K562 (cell line): Measurements from ENCODE around the gene IPO9. TPM values are rescaled to one million over a fixed set of nuclear protein-coding genes. Genes with fewer than 3 reads are reported as not detected.

Source experiments
- FOSL1 ChIP-seq: fragments of 200-800 bp; sonication (Bioruptor generic); conservative IDR thresholded peaks from 2 replicates; pipeline ENCODE4 v1.6.1; 2016; ENCODE audit warnings: missing genetic modification characterization, missing compliant biosample characterization
- FUS ChIP-seq: fragments of 200-400 bp; formaldehyde crosslinking; optimal IDR thresholded peaks from 2 replicates; pipeline ENCODE3; 2017; ENCODE audit warnings: low read depth, low read length
- HMG20A ChIP-seq: fragments of 450-650 bp; formaldehyde crosslinking; conservative IDR thresholded peaks from 2 replicates; pipeline ENCODE4 v1.4.0; 2020; ENCODE audit warnings: mild to moderate bottlenecking, mixed read lengths
- KLF13 ChIP-seq: fragments of 450-650 bp; IDR thresholded peaks from 2 replicates; pipeline ENCODE4 v1.6.1; 2016; ENCODE audit warnings: missing genetic modification characterization, low read depth, mild to moderate bottlenecking, missing compliant biosample characterization, moderate library complexity, borderline replicate concordance
- LEF1 ChIP-seq: fragments of 450-650 bp; IDR thresholded peaks from 2 replicates; pipeline ENCODE4 v1.6.1; 2016; ENCODE audit warnings: mild to moderate bottlenecking
- MAFF ChIP-seq: IDR thresholded peaks from 2 replicates; pipeline ENCODE4 v1.6.1; 2012; ENCODE audit warnings: low read length, improper control_type of control experiment
- NR2C2 ChIP-seq, 2 experiments: fragments of 200-800 bp in 1 of 2; sonication (Bioruptor generic) in 1 of 2; sonication (generic) in 1 of 2; formaldehyde crosslinking in 1 of 2; IDR thresholded peaks; 2 replicates each; pipeline versions ENCODE4 v1.6.1 to v1.8.0; 2016 to 2022; ENCODE audit warnings: mild to moderate bottlenecking in 1 of 2, missing compliant biosample characterization in 1 of 2, missing genetic modification characterization in 1 of 2, missing genetic modification reagents in 1 of 2
- OTX1 ChIP-seq: fragments of 450-650 bp; formaldehyde crosslinking; IDR thresholded peaks from 2 replicates; pipeline ENCODE4 v1.4.0; 2022; ENCODE audit warnings: mild to moderate bottlenecking
- SIX5 ChIP-seq, 2 experiments: IDR thresholded peaks; 2 replicates each; pipeline ENCODE4 v1.6.1; 2011; ENCODE audit warnings: low read length in 2 of 2, borderline replicate concordance in 1 of 2, low read depth in 1 of 2, mild to moderate bottlenecking in 1 of 2, moderate library complexity in 1 of 2; ENCODE audit not compliant: insufficient read depth in 1 of 2
- SMARCA4 ChIP-seq: fragments of 450-650 bp; IDR thresholded peaks from 2 replicates; pipeline ENCODE4 v1.6.1; 2016
- SMARCE1 ChIP-seq: fragments of 450-650 bp; IDR thresholded peaks from 2 replicates; pipeline ENCODE4 v1.7.1; 2016; ENCODE audit warnings: mild to moderate bottlenecking
- TCF3 ChIP-seq: sonication (generic); formaldehyde crosslinking; IDR thresholded peaks from 2 replicates; pipeline ENCODE4 v1.4.0; 2020; ENCODE audit warnings: mild to moderate bottlenecking, missing genetic modification reagents
- ZNF253 ChIP-seq: fragments of 250-450 bp; sonication (Bioruptor Pico); conservative IDR thresholded peaks from 2 replicates; pipeline ENCODE4 v1.6.1; 2021; ENCODE audit warnings: mild to moderate bottlenecking
- ZNF583 ChIP-seq: fragments of 250-450 bp; sonication (Bioruptor Pico); IDR thresholded peaks from 2 replicates; pipeline ENCODE4 v1.4.0; 2020
- polyA plus RNA-seq, 8 experiments: library from polyadenylated mRNA; depleted of rRNA in 4 of 8; stranded (reverse) in 5 of 8; unstranded in 3 of 8; fragments of >200 nt; fragmentation: Nextera tagmentation in 2 of 8; fragmentation: Illumina TruSeq in 1 of 8; extraction: Ambion mirVana in 2 of 8; extraction: Trizol in 1 of 8; gene quantifications; 2 replicates each; pipeline versions ENCODE4 v1.2.1 to v1.2.3, GENCODE V29; 2011 to 2014; ENCODE audit warnings: inconsistent platforms in 1 of 8, missing spikeins in 1 of 8
- total RNA-seq, 7 experiments: library from RNA; depleted of rRNA in 6 of 7; stranded (reverse); fragments of >200 nt in 6 of 7; fragmentation: Illumina TruSeq in 2 of 7; extraction: Trizol in 2 of 7; gene quantifications; 2 replicates each; pipeline versions ENCODE4 v1.2.1 to v1.2.3, GENCODE V29; 2011 to 2021; ENCODE audit warnings: low replicate concordance in 1 of 7
- TF ChIP-seq, protein P1 (sequence below): sonication (generic); formaldehyde crosslinking; IDR thresholded peaks from 2 replicates; pipeline ENCODE4 v1.8.0; 2022; ENCODE audit warnings: missing genetic modification reagents, mild to moderate bottlenecking, borderline replicate concordance
- TF ChIP-seq, protein P2 (sequence below): fragments of 450-650 bp; formaldehyde crosslinking; IDR thresholded peaks from 2 replicates; pipeline ENCODE4 v1.4.0; 2022; ENCODE audit warnings: missing genetic modification characterization
- TF ChIP-seq, protein P3 (sequence below): sonication (generic); formaldehyde crosslinking; IDR thresholded peaks from 2 replicates; pipeline ENCODE4 v1.8.1; 2023; ENCODE audit warnings: mild to moderate bottlenecking, missing genetic modification reagents, moderate library complexity
- TF ChIP-seq, protein P4 (sequence below), 2 experiments: fragments of 450-650 bp; IDR thresholded peaks; 2 replicates each; pipeline ENCODE4 v1.6.1; 2018; ENCODE audit warnings: mild to moderate bottlenecking in 2 of 2, low read depth in 1 of 2; ENCODE audit not compliant: partially characterized antibody in 2 of 2

The IPO9 gene
- total and polyA plus RNA-seq, 9 of the 15 experiments (the other 6 are each of a cell fraction or from before 2014, with no cell fraction given), result 27.9 to 78.6 (median 43.9) TPM

DNA sequence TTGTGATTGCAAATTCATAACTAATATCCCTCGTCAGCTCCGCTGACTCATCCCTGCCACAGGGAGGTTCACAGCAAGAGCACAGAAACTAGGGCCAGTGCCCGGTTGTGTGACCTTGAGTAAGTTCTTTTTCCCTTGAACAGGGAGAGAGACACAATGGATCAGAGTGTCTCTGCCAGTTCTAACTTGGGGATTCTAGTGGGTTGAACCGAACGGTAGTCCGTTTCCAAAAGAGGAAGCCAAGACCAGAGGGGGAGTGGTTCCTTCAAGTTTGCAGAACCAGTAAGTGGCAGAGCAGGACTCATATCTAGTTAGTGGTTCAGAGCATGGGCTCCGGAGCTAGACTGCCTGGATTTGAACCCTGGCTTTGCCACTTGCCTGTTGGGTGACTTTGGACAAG, 54.8 kb downstream of the IPO9 start (continued):
- TF ChIP-seq FUS, result no peak
- peak; percentile 57; the same call in 1 of the 2 replicates for TF ChIP-seq MAFF
- TF ChIP-seq, protein P1, sequence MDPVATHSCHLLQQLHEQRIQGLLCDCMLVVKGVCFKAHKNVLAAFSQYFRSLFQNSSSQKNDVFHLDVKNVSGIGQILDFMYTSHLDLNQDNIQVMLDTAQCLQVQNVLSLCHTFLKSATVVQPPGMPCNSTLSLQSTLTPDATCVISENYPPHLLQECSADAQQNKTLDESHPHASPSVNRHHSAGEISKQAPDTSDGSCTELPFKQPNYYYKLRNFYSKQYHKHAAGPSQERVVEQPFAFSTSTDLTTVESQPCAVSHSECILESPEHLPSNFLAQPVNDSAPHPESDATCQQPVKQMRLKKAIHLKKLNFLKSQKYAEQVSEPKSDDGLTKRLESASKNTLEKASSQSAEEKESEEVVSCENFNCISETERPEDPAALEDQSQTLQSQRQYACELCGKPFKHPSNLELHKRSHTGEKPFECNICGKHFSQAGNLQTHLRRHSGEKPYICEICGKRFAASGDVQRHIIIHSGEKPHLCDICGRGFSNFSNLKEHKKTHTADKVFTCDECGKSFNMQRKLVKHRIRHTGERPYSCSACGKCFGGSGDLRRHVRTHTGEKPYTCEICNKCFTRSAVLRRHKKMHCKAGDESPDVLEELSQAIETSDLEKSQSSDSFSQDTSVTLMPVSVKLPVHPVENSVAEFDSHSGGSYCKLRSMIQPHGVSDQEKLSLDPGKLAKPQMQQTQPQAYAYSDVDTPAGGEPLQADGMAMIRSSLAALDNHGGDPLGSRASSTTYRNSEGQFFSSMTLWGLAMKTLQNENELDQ (CRISPR knock-in tag), result 0 out of 2 replicates have a peak, but pooled peaks have one; percentile 23
- TF ChIP-seq, protein P2, sequence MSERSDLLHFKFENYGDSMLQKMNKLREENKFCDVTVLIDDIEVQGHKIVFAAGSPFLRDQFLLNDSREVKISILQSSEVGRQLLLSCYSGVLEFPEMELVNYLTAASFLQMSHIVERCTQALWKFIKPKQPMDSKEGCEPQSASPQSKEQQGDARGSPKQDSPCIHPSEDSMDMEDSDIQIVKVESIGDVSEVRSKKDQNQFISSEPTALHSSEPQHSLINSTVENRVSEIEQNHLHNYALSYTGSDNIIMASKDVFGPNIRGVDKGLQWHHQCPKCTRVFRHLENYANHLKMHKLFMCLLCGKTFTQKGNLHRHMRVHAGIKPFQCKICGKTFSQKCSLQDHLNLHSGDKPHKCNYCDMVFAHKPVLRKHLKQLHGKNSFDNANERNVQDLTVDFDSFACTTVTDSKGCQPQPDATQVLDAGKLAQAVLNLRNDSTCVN (CRISPR knock-in tag), result peak; percentile 63; the same call in 1 of the 2 replicates
- TF ChIP-seq, protein P3, sequence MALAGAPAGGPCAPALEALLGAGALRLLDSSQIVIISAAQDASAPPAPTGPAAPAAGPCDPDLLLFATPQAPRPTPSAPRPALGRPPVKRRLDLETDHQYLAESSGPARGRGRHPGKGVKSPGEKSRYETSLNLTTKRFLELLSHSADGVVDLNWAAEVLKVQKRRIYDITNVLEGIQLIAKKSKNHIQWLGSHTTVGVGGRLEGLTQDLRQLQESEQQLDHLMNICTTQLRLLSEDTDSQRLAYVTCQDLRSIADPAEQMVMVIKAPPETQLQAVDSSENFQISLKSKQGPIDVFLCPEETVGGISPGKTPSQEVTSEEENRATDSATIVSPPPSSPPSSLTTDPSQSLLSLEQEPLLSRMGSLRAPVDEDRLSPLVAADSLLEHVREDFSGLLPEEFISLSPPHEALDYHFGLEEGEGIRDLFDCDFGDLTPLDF (CRISPR knock-in tag), result no peak
- peak; percentile 55; the same call in 1 of the 2 replicates for TF ChIP-seq ZNF583 (CRISPR knock-in tag)
- no peak for TF ChIP-seq NR2C2 (CRISPR knock-in tag; IDR thresholded peaks at IDR 0.05)
- peak; percentile 41; the same call in 1 of the 2 replicates for TF ChIP-seq NR2C2 (tag; IDR thresholded peaks at IDR 0.05)
- peak; percentile 78; the same call in 1 of the 2 replicates for TF ChIP-seq SMARCA4
- TF ChIP-seq KLF13 (tag), result 0 out of 2 replicates have a peak, but pooled peaks have one; percentile 35
- TF ChIP-seq, protein P4, sequence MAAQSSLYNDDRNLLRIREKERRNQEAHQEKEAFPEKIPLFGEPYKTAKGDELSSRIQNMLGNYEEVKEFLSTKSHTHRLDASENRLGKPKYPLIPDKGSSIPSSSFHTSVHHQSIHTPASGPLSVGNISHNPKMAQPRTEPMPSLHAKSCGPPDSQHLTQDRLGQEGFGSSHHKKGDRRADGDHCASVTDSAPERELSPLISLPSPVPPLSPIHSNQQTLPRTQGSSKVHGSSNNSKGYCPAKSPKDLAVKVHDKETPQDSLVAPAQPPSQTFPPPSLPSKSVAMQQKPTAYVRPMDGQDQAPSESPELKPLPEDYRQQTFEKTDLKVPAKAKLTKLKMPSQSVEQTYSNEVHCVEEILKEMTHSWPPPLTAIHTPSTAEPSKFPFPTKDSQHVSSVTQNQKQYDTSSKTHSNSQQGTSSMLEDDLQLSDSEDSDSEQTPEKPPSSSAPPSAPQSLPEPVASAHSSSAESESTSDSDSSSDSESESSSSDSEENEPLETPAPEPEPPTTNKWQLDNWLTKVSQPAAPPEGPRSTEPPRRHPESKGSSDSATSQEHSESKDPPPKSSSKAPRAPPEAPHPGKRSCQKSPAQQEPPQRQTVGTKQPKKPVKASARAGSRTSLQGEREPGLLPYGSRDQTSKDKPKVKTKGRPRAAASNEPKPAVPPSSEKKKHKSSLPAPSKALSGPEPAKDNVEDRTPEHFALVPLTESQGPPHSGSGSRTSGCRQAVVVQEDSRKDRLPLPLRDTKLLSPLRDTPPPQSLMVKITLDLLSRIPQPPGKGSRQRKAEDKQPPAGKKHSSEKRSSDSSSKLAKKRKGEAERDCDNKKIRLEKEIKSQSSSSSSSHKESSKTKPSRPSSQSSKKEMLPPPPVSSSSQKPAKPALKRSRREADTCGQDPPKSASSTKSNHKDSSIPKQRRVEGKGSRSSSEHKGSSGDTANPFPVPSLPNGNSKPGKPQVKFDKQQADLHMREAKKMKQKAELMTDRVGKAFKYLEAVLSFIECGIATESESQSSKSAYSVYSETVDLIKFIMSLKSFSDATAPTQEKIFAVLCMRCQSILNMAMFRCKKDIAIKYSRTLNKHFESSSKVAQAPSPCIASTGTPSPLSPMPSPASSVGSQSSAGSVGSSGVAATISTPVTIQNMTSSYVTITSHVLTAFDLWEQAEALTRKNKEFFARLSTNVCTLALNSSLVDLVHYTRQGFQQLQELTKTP (IDR thresholded peaks at IDR 0.05; ENCODE audit: low read depth in 1 of 2, partially characterized antibody in 2 of 2), result peak in 1 of 2 experiments; percentile 35
- 0 out of 2 replicates have a peak, but pooled peaks have one; percentile 27 for TF ChIP-seq HMG20A (CRISPR knock-in tag)
- no peak for TF ChIP-seq ZNF253
- 0 out of 2 replicates have a peak, but pooled peaks have one; percentile 25 for TF ChIP-seq LEF1
- peak; percentile 23; the same call in 1 of the 2 replicates for TF ChIP-seq OTX1
- no peak for TF ChIP-seq SIX5 (IDR thresholded peaks at IDR 0.05; ENCODE audit: borderline replicate concordance in 1 of 2, insufficient read depth in 1 of 2, low read depth in 1 of 2, low read length in 2 of 2)
- no peak for TF ChIP-seq TCF3
- TF ChIP-seq FOSL1 (tag), result peak; percentile 84
- TF ChIP-seq SMARCE1, result peak; percentile 76
- TF ChIP-seq, all 486 proteins: peak for 71
